CD14-positive monocyte (primary cell): ENCODE results near the gene ARNT2. TPM values are rescaled to one million over a fixed set of nuclear protein-coding genes. Genes with fewer than 3 reads are reported as not detected.

Experiments used
- DNase-seq, 3 donors: peaks; one replicate each; pipeline ENCODE4 v3.0.0-alpha.2; 2011 to 2022
- H2AFZ ChIP-seq: 2 replicates; pipeline ENCODE4 v1.6.0; 2012; ENCODE audit warnings: mild to moderate bottlenecking, low read depth, low read length, inconsistent platforms; ENCODE audit not compliant: insufficient read depth, poor library complexity, severe bottlenecking
- H3K27ac ChIP-seq, 2 donors: 1 replicate in 1 of 2; 2 replicates in 1 of 2; pipeline ENCODE4 v1.5.1; 2012 to 2013; ENCODE audit warnings: low read length in 2 of 2, control low read depth in 1 of 2, inconsistent platforms in 1 of 2, low read depth in 1 of 2, mild to moderate bottlenecking in 1 of 2
- H3K27me3 ChIP-seq, 2 donors: one replicate each; pipeline versions ENCODE4 v1.6.0 to v1.6.1; 2011 to 2013; ENCODE audit warnings: low read length in 2 of 2; ENCODE audit not compliant: control insufficient read depth in 2 of 2, insufficient read depth in 2 of 2
- H3K36me3 ChIP-seq, 2 donors: replicated peaks in 1 of 2; 1 replicate in 1 of 2; 2 replicates in 1 of 2; pipeline versions ENCODE4 v1.5.1 to v1.6.1; 2012 to 2013; ENCODE audit warnings: low read length in 2 of 2, control low read depth in 1 of 2, inconsistent platforms in 1 of 2, mild to moderate bottlenecking in 1 of 2; ENCODE audit not compliant: insufficient read depth in 2 of 2, control insufficient read depth in 1 of 2
- H3K4me1 ChIP-seq, 2 donors: 1 replicate in 1 of 2; 2 replicates in 1 of 2; pipeline versions ENCODE4 v1.5.1 to v1.6.1; 2012 to 2013; ENCODE audit warnings: low read length in 2 of 2, control low read depth in 1 of 2, inconsistent platforms in 1 of 2, mild to moderate bottlenecking in 1 of 2, moderate library complexity in 1 of 2; ENCODE audit not compliant: insufficient read depth in 2 of 2, control insufficient read depth in 1 of 2
- H3K4me2 ChIP-seq: replicated peaks from 2 replicates; pipeline ENCODE3; 2012; ENCODE audit warnings: low read length, moderate library complexity, mild to moderate bottlenecking; ENCODE audit not compliant: poor library complexity, severe bottlenecking; ENCODE audit errors: extremely low read depth
- H3K4me3 ChIP-seq, 3 experiments: fragments of 200-600 bp in 1 of 3; sonication (generic) in 1 of 3; replicated peaks in 1 of 3; 1 replicate in 2 of 3; 2 replicates in 1 of 3; pipeline ENCODE4 v1.5.1; 2011 to 2013; ENCODE audit warnings: low read length in 3 of 3, mild to moderate bottlenecking in 3 of 3, control low read depth in 2 of 3, low read depth in 2 of 3, inconsistent platforms in 1 of 3, moderate library complexity in 1 of 3
- H3K79me2 ChIP-seq: 2 replicates; pipeline ENCODE4 v1.6.0; 2012; ENCODE audit warnings: mild to moderate bottlenecking, control low read depth, inconsistent platforms, low read length, moderate library complexity; ENCODE audit not compliant: insufficient read depth
- H3K9ac ChIP-seq: 2 replicates; pipeline ENCODE4 v1.6.0; 2017; ENCODE audit warnings: low read length, mild to moderate bottlenecking; ENCODE audit not compliant: insufficient read depth, poor library complexity, severe bottlenecking
- H3K9me3 ChIP-seq, 2 donors: replicated peaks in 1 of 2; 1 replicate in 1 of 2; 2 replicates in 1 of 2; pipeline versions ENCODE4 v1.5.1 to v1.6.1; 2012 to 2013; ENCODE audit warnings: low read length in 2 of 2, control low read depth in 1 of 2; ENCODE audit not compliant: control insufficient read depth in 1 of 2, insufficient read depth in 1 of 2
- H4K20me1 ChIP-seq: 2 replicates; pipeline ENCODE4 v1.6.0; 2012; ENCODE audit warnings: mild to moderate bottlenecking, low read length, control low read depth, moderate library complexity; ENCODE audit not compliant: insufficient read depth
- H3K27ac Mint-ChIP-seq, 7 donors: one replicate each; pipeline ENCODE4 v1.8.0; 2020; ENCODE audit warnings: mild to moderate bottlenecking in 7 of 7, mixed read lengths in 7 of 7, moderate library complexity in 6 of 7, inconsistent platforms in 2 of 7
- H3K27me3 Mint-ChIP-seq, 3 donors: one replicate each; pipeline ENCODE4 v1.8.0; 2021 to 2022; ENCODE audit warnings: low read depth in 3 of 3, mild to moderate bottlenecking in 3 of 3, mixed read lengths in 3 of 3, moderate library complexity in 3 of 3, inconsistent platforms in 1 of 3
- H3K36me3 Mint-ChIP-seq, 2 donors: one replicate each; pipeline ENCODE4 v1.8.0; 2020; ENCODE audit warnings: mixed read lengths in 2 of 2, inconsistent platforms in 1 of 2, mild to moderate bottlenecking in 1 of 2
- H3K4me1 Mint-ChIP-seq: one replicate; pipeline ENCODE4 v1.8.0; 2020; ENCODE audit warnings: mild to moderate bottlenecking, mixed read lengths
- H3K4me3 Mint-ChIP-seq, 2 donors: one replicate each; pipeline ENCODE4 v1.8.0; 2020; ENCODE audit warnings: mild to moderate bottlenecking in 2 of 2, mixed read lengths in 2 of 2, moderate library complexity in 1 of 2
- H3K9me3 Mint-ChIP-seq, 7 donors: one replicate each; pipeline ENCODE4 v1.8.0; 2020 to 2022; ENCODE audit warnings: mixed read lengths in 7 of 7, mild to moderate bottlenecking in 6 of 7, moderate library complexity in 6 of 7, inconsistent platforms in 2 of 7
- CTCF ChIP-seq: fragments of 200-600 bp; IDR thresholded peaks from one replicate; pipeline ENCODE4 v1.8.0; 2022; ENCODE audit warnings: antibody characterized with exemption, mild to moderate bottlenecking
- WGBS: methylation state at CpG from one replicate; pipeline ENCODE4 v1.1.5; 2013; ENCODE audit warnings: missing lambda C conversion rate; ENCODE audit not compliant: insufficient coverage; 5-methylcytosine and 5-hydroxymethylcytosine counted together
- intact Hi-C, 2 donors: fragments of 100-400 bp; cut with micrococcal nuclease; formaldehyde crosslinking; loops; one replicate each; pipeline versions ENCODE4 v1.15.0 to v1.15.1; 2023
- polyA plus RNA-seq, 3 donors: library from polyadenylated mRNA; depleted of rRNA in 1 of 3; unstranded in 2 of 3; stranded (reverse) in 1 of 3; fragments of 300-500 nt in 2 of 3; fragments of >200 nt in 1 of 3; fragmentation: Illumina TruSeq in 2 of 3; gene quantifications; 1 replicate in 2 of 3; 2 replicates in 1 of 3; pipeline ENCODE4 v1.2.3, GENCODE V29; 2012 to 2021

ARNT2 gene
- polyA plus RNA-seq, 3 donors = not detected

- no peak overlapping the region for H2AFZ ChIP-seq
- WGBS = no CpG with 5 or more reads among the region's 3 CpGs
- H3K9ac ChIP-seq = no peak overlapping the region
- Mint-ChIP-seq H3K27me3 (peaks cover 0 to 5% (median 0%) of the 10 kb centered on the region in 3 donors), H3K4me1 (peaks cover 10% of the 10 kb centered on the region), H3K36me3 (no peaks in the 10 kb centered on the region), H3K9me3 (peaks cover 7 to 15% (median 12%) of the 10 kb centered on the region in 7 donors), H3K4me3 (no peak overlapping the region), H3K27ac (no peak overlapping the region)
- H3K79me2 ChIP-seq = no peaks in the 10 kb centered on the region
- H4K20me1 ChIP-seq = no peaks in the 10 kb centered on the region
- peaks cover 10 to 17% of the 10 kb centered on the region in 2 donors for H3K9me3 ChIP-seq
- peaks cover 6 to 7% of the 10 kb centered on the region in 2 donors for H3K4me1 ChIP-seq
- H3K4me2 ChIP-seq = no peak overlapping the region
- no peak for DNase-seq
- no peak overlapping the region for H3K4me3 ChIP-seq
- H3K27me3 ChIP-seq = no peaks in the 10 kb centered on the region
- H3K36me3 ChIP-seq = no peaks in the 10 kb centered on the region
- TF ChIP-seq CTCF = no peak
- intact Hi-C loops = no loop called here
- H3K27ac ChIP-seq = no peak overlapping the region
Observed at GRCh38 chr15:80638553-80639167, 234.5 kb downstream of the ARNT2 start.

- H3K4me2 ChIP-seq = no peak overlapping the region
- intact Hi-C loops = no loop called here
- Mint-ChIP-seq H3K27me3 (peaks cover 0 to 2% (median 0%) of the 10 kb centered on the region in 3 donors), H3K36me3 (no peaks in the 10 kb centered on the region), H3K9me3 (peaks cover 7 to 15% (median 12%) of the 10 kb centered on the region in 7 donors), H3K4me3 (no peak overlapping the region), H3K4me1 (peaks cover 15% of the 10 kb centered on the region), H3K27ac (no peak overlapping the region)
- no peaks in the 10 kb centered on the region for H3K27me3 ChIP-seq
- H3K4me1 ChIP-seq = peaks cover 11 to 12% of the 10 kb centered on the region in 2 donors
- no peak overlapping the region for H3K27ac ChIP-seq
- TF ChIP-seq CTCF = no peak
- no peaks in the 10 kb centered on the region for H4K20me1 ChIP-seq
- no peaks in the 10 kb centered on the region for H3K79me2 ChIP-seq
- no CpG with 5 or more reads among the region's 2 CpGs for WGBS
- H3K9me3 ChIP-seq = peaks cover 10 to 17% of the 10 kb centered on the region in 2 donors
- H3K36me3 ChIP-seq = no peaks in the 10 kb centered on the region
- no peak overlapping the region for H3K9ac ChIP-seq
- no peak overlapping the region for H3K4me3 ChIP-seq
- no peak for DNase-seq
- no peak overlapping the region for H2AFZ ChIP-seq
Observed at GRCh38 chr15:80639168-80639555, 235.0 kb downstream of the ARNT2 start.
